Body of pancreas (tissue), 4 donors: ENCODE results near the gene SERPINE1. TPM values are rescaled to one million over a fixed set of nuclear protein-coding genes. Genes with fewer than 3 reads are reported as not detected.

Experiments
- ATAC-seq: fragments of 150-250 bp; one replicate; pipeline ENCODE4 v1.9.1; 2016
- DNase-seq, 4 donors: peaks; one replicate each; pipeline ENCODE4 v3.0.0-alpha.2; 2019
- H3K27ac ChIP-seq, 4 donors: fragments of 200-600 bp; sonication (generic); 1 replicate in 3 of 4; 2 replicates in 1 of 4; pipeline versions ENCODE4 v1.5.1 to v1.6.1; 2016 to 2019; ENCODE audit warnings: mild to moderate bottlenecking in 1 of 4, mixed read lengths in 1 of 4, moderate library complexity in 1 of 4
- H3K27me3 ChIP-seq, 2 donors: fragments of 200-600 bp; sonication (generic); one replicate each; pipeline ENCODE4 v1.6.0; 2016; ENCODE audit warnings: mild to moderate bottlenecking in 1 of 2
- H3K36me3 ChIP-seq, 2 donors: fragments of 200-600 bp; sonication (generic); replicated peaks in 1 of 2; 2 replicates each; pipeline ENCODE4 v1.5.1; 2016; ENCODE audit warnings: low read depth in 2 of 2; ENCODE audit not compliant: insufficient read depth in 1 of 2
- H3K4me1 ChIP-seq: fragments of 200-600 bp; sonication (generic); one replicate; pipeline ENCODE4 v1.6.0; 2016
- H3K4me3 ChIP-seq, 2 donors: fragments of 200-600 bp; sonication (generic); 1 replicate in 1 of 2; 2 replicates in 1 of 2; pipeline ENCODE4 v1.5.1; 2016 to 2019
- H3K9me3 ChIP-seq, 3 donors: fragments of 200-600 bp; sonication (generic); 1 replicate in 2 of 3; 2 replicates in 1 of 3; pipeline ENCODE4 v1.5.1; 2016
- POLR2A ChIP-seq, 3 donors: fragments of 450-650 bp; IDR thresholded peaks; one replicate each; pipeline ENCODE4 v1.6.1; 2016; ENCODE audit warnings: antibody characterized with exemption in 3 of 3, mild to moderate bottlenecking in 2 of 3
- WGBS, 2 donors: methylation state at CpG; one replicate each; pipeline ENCODE4 v1.1.5; 2017; 5-methylcytosine and 5-hydroxymethylcytosine counted together
- intact Hi-C: fragments of 100-400 bp; cut with DNase I; formaldehyde crosslinking; loops from one replicate; pipeline ENCODE4 v1.15.1; 2023
- total RNA-seq, 2 donors: library from RNA; depleted of rRNA; stranded (reverse); fragments of >200 nt; gene quantifications; one replicate each; pipeline ENCODE4 v1.1.0, GENCODE V29; 2016
- TF ChIP-seq, protein P1 (sequence below), 7 experiments: fragments of 450-650 bp in 4 of 7; fragments of 200-600 bp in 3 of 7; sonication (generic) in 3 of 7; IDR thresholded peaks; one replicate each; pipeline ENCODE4 v1.5.1; 2016 to 2019; ENCODE audit warnings: antibody characterized with exemption in 7 of 7

SERPINE1 gene
- total RNA-seq, 2 donors from 2014 or later: 20.2 to 36.3 TPM

DNA sequence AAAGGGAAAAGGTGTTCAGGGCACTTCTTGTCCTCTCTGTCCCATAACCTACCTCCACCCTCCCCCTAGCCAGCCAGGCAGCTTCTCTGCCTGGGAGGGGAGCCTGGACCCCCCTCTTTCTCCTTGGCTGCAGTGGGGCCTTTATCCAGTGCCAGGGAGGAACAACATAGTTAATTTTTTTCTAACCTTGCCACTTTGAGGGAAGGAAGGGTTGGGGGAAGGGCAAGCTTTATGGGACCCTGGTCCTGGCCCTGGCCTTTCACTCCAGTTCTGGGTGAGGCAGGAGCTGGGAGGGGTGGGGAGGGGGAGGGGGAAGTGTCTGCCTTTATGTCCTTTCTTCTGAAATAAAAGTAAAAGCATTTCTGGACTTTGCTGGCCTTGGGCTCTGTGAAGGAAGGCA lies 34.0 kb downstream of the SERPINE1 start:
- no peaks in the 10 kb centered on the region for H3K36me3 ChIP-seq
- ATAC-seq: no peak
- no peak overlapping the region for H3K4me3 ChIP-seq
- intact Hi-C loops: no loop called here
- H3K9me3 ChIP-seq: no peaks in the 10 kb centered on the region
- H3K27me3 ChIP-seq: peaks cover 0 to 25% of the 10 kb centered on the region in 2 donors
- H3K4me1 ChIP-seq: peaks cover 37% of the 10 kb centered on the region
- no peak for DNase-seq
- no peak overlapping the region for H3K27ac ChIP-seq
- TF ChIP-seq POLR2A (IDR thresholded peaks at IDR 0.05): no peak
- TF ChIP-seq, protein P1, sequence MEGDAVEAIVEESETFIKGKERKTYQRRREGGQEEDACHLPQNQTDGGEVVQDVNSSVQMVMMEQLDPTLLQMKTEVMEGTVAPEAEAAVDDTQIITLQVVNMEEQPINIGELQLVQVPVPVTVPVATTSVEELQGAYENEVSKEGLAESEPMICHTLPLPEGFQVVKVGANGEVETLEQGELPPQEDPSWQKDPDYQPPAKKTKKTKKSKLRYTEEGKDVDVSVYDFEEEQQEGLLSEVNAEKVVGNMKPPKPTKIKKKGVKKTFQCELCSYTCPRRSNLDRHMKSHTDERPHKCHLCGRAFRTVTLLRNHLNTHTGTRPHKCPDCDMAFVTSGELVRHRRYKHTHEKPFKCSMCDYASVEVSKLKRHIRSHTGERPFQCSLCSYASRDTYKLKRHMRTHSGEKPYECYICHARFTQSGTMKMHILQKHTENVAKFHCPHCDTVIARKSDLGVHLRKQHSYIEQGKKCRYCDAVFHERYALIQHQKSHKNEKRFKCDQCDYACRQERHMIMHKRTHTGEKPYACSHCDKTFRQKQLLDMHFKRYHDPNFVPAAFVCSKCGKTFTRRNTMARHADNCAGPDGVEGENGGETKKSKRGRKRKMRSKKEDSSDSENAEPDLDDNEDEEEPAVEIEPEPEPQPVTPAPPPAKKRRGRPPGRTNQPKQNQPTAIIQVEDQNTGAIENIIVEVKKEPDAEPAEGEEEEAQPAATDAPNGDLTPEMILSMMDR (IDR thresholded peaks at IDR 0.05): no peak

DNA sequence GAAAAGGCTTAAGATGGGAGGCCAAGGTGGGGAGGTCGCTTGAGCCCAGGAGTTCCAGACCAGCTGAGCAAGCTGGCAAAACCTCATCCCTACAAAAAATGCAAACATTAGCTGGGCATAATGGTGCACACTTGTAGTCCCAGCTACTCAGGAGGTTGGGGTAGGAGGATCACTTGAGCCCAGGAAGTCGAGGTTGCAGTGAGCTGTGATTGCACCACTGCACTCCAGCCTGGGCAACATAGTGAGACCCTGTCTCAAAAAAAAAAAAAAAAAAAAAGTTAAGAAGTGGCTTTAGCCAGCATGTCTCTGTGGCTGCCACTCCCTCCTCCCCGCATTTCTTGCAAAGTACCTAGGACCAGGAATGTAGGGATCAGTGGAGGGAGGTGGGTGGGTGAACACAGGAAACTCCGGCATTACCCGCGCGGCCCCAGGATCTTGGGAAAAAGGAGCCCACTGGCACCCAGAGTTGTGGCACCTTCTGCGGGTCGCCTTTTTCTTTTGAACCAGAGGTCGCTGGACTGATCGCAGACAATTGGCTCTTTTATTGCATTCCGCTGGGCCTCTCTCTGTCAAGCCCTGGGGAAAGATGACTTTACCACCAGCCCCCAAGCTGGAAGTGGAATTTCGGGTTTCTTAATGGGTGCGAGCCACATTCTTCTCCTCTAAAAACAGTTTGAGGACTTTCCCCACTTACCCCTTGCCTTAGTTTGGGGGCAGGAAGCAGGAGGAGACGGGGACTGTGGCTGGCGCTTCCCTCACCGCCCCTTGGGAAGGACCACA lies 35.0 kb downstream of the SERPINE1 start:
- WGBS, 2 donors: 80 to 89% methylated on average over 16 to 17 of the region's 17 CpGs
- Histone ChIP-seq H3K9me3 (no peaks in the 10 kb centered on the region), H3K27me3 (peaks cover 0 to 30% of the 10 kb centered on the region in 2 donors), H3K27ac (no peak overlapping the region), H3K4me1 (peaks cover 39% of the 10 kb centered on the region), H3K4me3 (no peak overlapping the region), H3K36me3 (no peaks in the 10 kb centered on the region)
- no peak for TF ChIP-seq POLR2A (IDR thresholded peaks at IDR 0.05)
- TF ChIP-seq, protein P1 (IDR thresholded peaks at IDR 0.05): no peak
- DNase-seq (no peak), ATAC-seq (no peak)
- intact Hi-C loops: no loop called here

GRCh38 chr7:101162551-101163278 lies 35.8 kb downstream of the SERPINE1 start:
- H3K27ac ChIP-seq: no peak overlapping the region
- no peaks in the 10 kb centered on the region for H3K9me3 ChIP-seq
- WGBS, 2 donors: 10 to 44% methylated on average over 7 to 35 of the region's 74 CpGs
- peaks cover 39% of the 10 kb centered on the region for H3K4me1 ChIP-seq
- H3K27me3 ChIP-seq: peaks cover 0 to 38% of the 10 kb centered on the region in 2 donors
- H3K36me3 ChIP-seq: no peaks in the 10 kb centered on the region
- DNase-seq (peak; percentile 17 to 37 (median 26)), ATAC-seq (peak; percentile 17)
- no peak overlapping the region for H3K4me3 ChIP-seq
- intact Hi-C loops: no loop called here
- TF ChIP-seq, protein P1 (IDR thresholded peaks at IDR 0.05): no peak
- no peak for TF ChIP-seq POLR2A (IDR thresholded peaks at IDR 0.05)

- DNase-seq: peak in 3 of 4 donors; percentile 18 to 26 (median 21)
- Histone ChIP-seq H3K4me1 (peaks cover 39% of the 10 kb centered on the region), H3K36me3 (no peaks in the 10 kb centered on the region), H3K4me3 (no peak overlapping the region), H3K27ac (no peak overlapping the region), H3K27me3 (peaks cover 0 to 40% of the 10 kb centered on the region in 2 donors), H3K9me3 (no peaks in the 10 kb centered on the region)
- TF ChIP-seq, protein P1 (IDR thresholded peaks at IDR 0.05): no peak
- TF ChIP-seq POLR2A (IDR thresholded peaks at IDR 0.05): peak in 1 of 3 donors; percentile 33
- WGBS, 2 donors: 1% methylated on average over 34 to 88 of the region's 92 CpGs
- no peak for ATAC-seq
- intact Hi-C loops: no loop called here
Observed at GRCh38 chr7:101163279-101164070, 36.6 kb downstream of the SERPINE1 start.
